H1 (cell line): ENCODE data around the gene CHMP4A. TPM values are rescaled to one million over a fixed set of nuclear protein-coding genes. Genes with fewer than 3 reads are reported as not detected.

Experiments used
- CTCF ChIA-PET: fragments of 300-600 bp; sonication (Branson Sonifier 250); formaldehyde crosslinking; loops from one replicate; lab custom pipeline; 2021; ENCODE audit not compliant: partially characterized antibody; lab: Charles Lee
- POLR2A ChIA-PET: fragments of 300-600 bp; sonication (Branson Sonifier 250); formaldehyde crosslinking; loops from one replicate; lab custom pipeline; 2021; ENCODE audit warnings: inconsistent platforms; ENCODE audit not compliant: partially characterized antibody; lab: Charles Lee
- DNase-seq, 2 experiments: peaks; one replicate each; pipeline versions ENCODE4 v3.0.0 to v3.0.0-alpha.2; 2010 to 2022; ENCODE audit warnings: low spot score in 2 of 2, low read depth in 1 of 2, mixed read lengths in 1 of 2
- FAIRE-seq: peaks from 2 replicates; lab custom pipeline; 2011; peaks lifted over from hg19 to GRCh38; lab: Jason Lieb, UNC
- H2AFZ ChIP-seq: 2 replicates; pipeline ENCODE4 v1.8.1; 2012; ENCODE audit warnings: low read length, inconsistent platforms
- H2AK5ac ChIP-seq: 2 replicates; pipeline ENCODE4 v1.6.1; 2013; ENCODE audit warnings: low read depth, low read length
- H2BK120ac ChIP-seq: replicated peaks from 2 replicates; pipeline ENCODE3; 2013; ENCODE audit warnings: low read depth, low read length, inconsistent platforms
- H2BK12ac ChIP-seq: 2 replicates; pipeline ENCODE4 v1.6.1; 2013; ENCODE audit warnings: low read depth, low read length
- H2BK15ac ChIP-seq: 2 replicates; pipeline ENCODE4 v1.6.1; 2013; ENCODE audit warnings: low read length
- H2BK20ac ChIP-seq: 2 replicates; pipeline ENCODE4 v1.6.1; 2013; ENCODE audit warnings: low read length
- H2BK5ac ChIP-seq: 2 replicates; pipeline ENCODE4 v1.6.1; 2013; ENCODE audit warnings: low read depth, low read length
- H3K14ac ChIP-seq: 2 replicates; pipeline ENCODE4 v1.6.1; 2013; ENCODE audit warnings: inconsistent platforms; ENCODE audit not compliant: insufficient read length
- H3K18ac ChIP-seq: 2 replicates; pipeline ENCODE4 v1.6.1; 2013; ENCODE audit warnings: low read length; ENCODE audit errors: extremely low read depth
- H3K23ac ChIP-seq: 2 replicates; pipeline ENCODE4 v1.6.1; 2013; ENCODE audit warnings: inconsistent platforms; ENCODE audit not compliant: insufficient read length
- H3K23me2 ChIP-seq: 2 replicates; pipeline ENCODE4 v1.6.1; 2013; ENCODE audit warnings: low read depth, low read length
- H3K27ac ChIP-seq: 2 replicates; pipeline ENCODE4 v1.6.1; 2011; ENCODE audit warnings: low read depth, low read length, inconsistent platforms
- H3K27me3 ChIP-seq, 4 experiments: replicated peaks in 1 of 4; 1 replicate in 1 of 4; 2 replicates in 3 of 4; pipeline versions ENCODE4 v1.6.1 to v1.8.1; 2011 to 2013; ENCODE audit warnings: low read length in 3 of 4, mild to moderate bottlenecking in 3 of 4, inconsistent platforms in 2 of 4, mixed read lengths in 2 of 4, moderate library complexity in 1 of 4; ENCODE audit not compliant: control insufficient read depth in 3 of 4, insufficient read depth in 3 of 4; ENCODE audit errors: extremely low read depth in 1 of 4
- H3K36me3 ChIP-seq, 4 experiments: 2 replicates each; pipeline versions ENCODE4 v1.6.1 to v1.8.1; 2011 to 2013; ENCODE audit warnings: mild to moderate bottlenecking in 4 of 4, low read length in 3 of 4, moderate library complexity in 2 of 4, control low read depth in 1 of 4, inconsistent platforms in 1 of 4; ENCODE audit not compliant: insufficient read depth in 4 of 4, control insufficient read depth in 2 of 4
- H3K4ac ChIP-seq: replicated peaks from 2 replicates; pipeline ENCODE3; 2013; ENCODE audit warnings: low read length, low read depth, mixed read lengths, inconsistent platforms; ENCODE audit not compliant: insufficient read length
- H3K4me1 ChIP-seq, 4 experiments: replicated peaks in 1 of 4; 1 replicate in 1 of 4; 2 replicates in 3 of 4; pipeline versions ENCODE4 v1.6.1 to v1.8.1; 2011 to 2013; ENCODE audit warnings: low read length in 3 of 4, inconsistent platforms in 2 of 4, mixed read lengths in 1 of 4; ENCODE audit not compliant: insufficient read depth in 4 of 4, control insufficient read depth in 3 of 4
- H3K4me2 ChIP-seq, 2 experiments: 2 replicates each; pipeline versions ENCODE4 v1.6.1 to v1.8.1; 2011 to 2013; ENCODE audit warnings: low read depth in 2 of 2, low read length in 2 of 2, control low read depth in 1 of 2, inconsistent platforms in 1 of 2, mild to moderate bottlenecking in 1 of 2; ENCODE audit not compliant: insufficient read depth in 1 of 2
- H3K4me3 ChIP-seq, 4 experiments: fragments of 200-600, 300-600 bp in 1 of 4; sonication (generic), shearing (Covaris generic), sonication (Bioruptor Twin) in 1 of 4; 2 replicates each; pipeline versions ENCODE4 v1.5.1 to v1.8.1; 2011 to 2016; ENCODE audit warnings: low read length in 4 of 4, low read depth in 3 of 4, control low read depth in 2 of 4, inconsistent platforms in 2 of 4, mild to moderate bottlenecking in 2 of 4, mixed read lengths in 1 of 4, moderate library complexity in 1 of 4; ENCODE audit not compliant: insufficient read depth in 2 of 4; ENCODE audit errors: extremely low read depth in 1 of 4
- H3K56ac ChIP-seq: replicated peaks from 2 replicates; pipeline ENCODE3; 2013; ENCODE audit warnings: low read depth, mild to moderate bottlenecking, mixed read lengths, low read length, inconsistent platforms; ENCODE audit not compliant: insufficient read length
- H3K79me1 ChIP-seq: 2 replicates; pipeline ENCODE4 v1.6.1; 2013; ENCODE audit warnings: low read depth, low read length, control low read depth
- H3K79me2 ChIP-seq, 2 experiments: 2 replicates each; pipeline versions ENCODE4 v1.6.1 to v1.8.1; 2012 to 2013; ENCODE audit warnings: low read length in 2 of 2, mild to moderate bottlenecking in 2 of 2, inconsistent platforms in 1 of 2; ENCODE audit not compliant: insufficient read depth in 2 of 2, control insufficient read depth in 1 of 2
- H3K9ac ChIP-seq, 4 experiments: replicated peaks in 1 of 4; 1 replicate in 1 of 4; 2 replicates in 3 of 4; pipeline versions ENCODE4 v1.6.1 to v1.8.1; 2011 to 2013; ENCODE audit warnings: low read depth in 3 of 4, low read length in 3 of 4, control low read depth in 2 of 4, mild to moderate bottlenecking in 2 of 4, moderate library complexity in 2 of 4, inconsistent platforms in 1 of 4; ENCODE audit errors: extremely low read depth in 1 of 4
- H3K9me3 ChIP-seq, 2 experiments: 2 replicates each; pipeline versions ENCODE4 v1.6.1 to v1.8.1; 2012 to 2013; ENCODE audit warnings: mild to moderate bottlenecking in 2 of 2, moderate library complexity in 2 of 2, control low read depth in 1 of 2, inconsistent platforms in 1 of 2, low read depth in 1 of 2, low read length in 1 of 2, mixed read lengths in 1 of 2; ENCODE audit not compliant: insufficient read depth in 2 of 2
- H4K20me1 ChIP-seq, 2 experiments: replicated peaks in 1 of 2; 2 replicates each; pipeline versions ENCODE3 to v1.8.1; 2011 to 2013; ENCODE audit warnings: inconsistent platforms in 2 of 2, low read length in 2 of 2, mild to moderate bottlenecking in 1 of 2; ENCODE audit not compliant: insufficient read depth in 2 of 2, control insufficient read depth in 1 of 2
- H4K5ac ChIP-seq: 2 replicates; pipeline ENCODE4 v1.6.1; 2013; ENCODE audit warnings: low read length, low read depth, mixed read lengths, inconsistent platforms; ENCODE audit not compliant: insufficient read length
- H4K8ac ChIP-seq: 2 replicates; pipeline ENCODE4 v1.8.0; 2013; ENCODE audit warnings: mild to moderate bottlenecking, moderate library complexity, low read length, inconsistent platforms; ENCODE audit not compliant: insufficient read depth; ENCODE audit errors: extremely low read depth
- H4K91ac ChIP-seq: replicated peaks from 2 replicates; pipeline ENCODE3; 2013; ENCODE audit warnings: low read length, mixed read lengths, inconsistent platforms; ENCODE audit not compliant: insufficient read length
- ATF2 ChIP-seq: IDR thresholded peaks from 2 replicates; pipeline ENCODE4 v1.6.1; 2012; ENCODE audit warnings: low read length, inconsistent platforms
- CREB1 ChIP-seq: IDR thresholded peaks from 2 replicates; pipeline ENCODE4 v1.6.1; 2012; ENCODE audit warnings: inconsistent platforms
- JUND ChIP-seq: IDR thresholded peaks from 2 replicates; pipeline ENCODE4 v1.6.1; 2011; ENCODE audit warnings: mild to moderate bottlenecking, improper control_type of control experiment, low read length
- KDM1A ChIP-seq: fragments of 200-600, 300-600 bp; sonication (generic); IDR thresholded peaks from 2 replicates; pipeline ENCODE4 v1.7.1; 2016; ENCODE audit warnings: mild to moderate bottlenecking, low read length, borderline replicate concordance
- KDM4A ChIP-seq: IDR thresholded peaks from one replicate; pipeline ENCODE4 v1.7.1; 2012; ENCODE audit warnings: low read depth, mild to moderate bottlenecking, moderate library complexity, low read length, inconsistent platforms; ENCODE audit not compliant: severe bottlenecking
- NRF1 ChIP-seq: IDR thresholded peaks from 2 replicates; pipeline ENCODE4 v1.6.1; 2011; ENCODE audit warnings: mild to moderate bottlenecking, low read depth, low read length, improper control_type of control experiment
- POU5F1 ChIP-seq: IDR thresholded peaks from 2 replicates; pipeline ENCODE4 v1.6.1; 2011; ENCODE audit warnings: low read depth, mild to moderate bottlenecking, low read length, moderate library complexity
- RXRA ChIP-seq: IDR thresholded peaks from 2 replicates; pipeline ENCODE4 v1.6.1; 2011; ENCODE audit warnings: low read depth, mild to moderate bottlenecking, low read length, moderate library complexity; ENCODE audit not compliant: insufficient read depth
- SIX5 ChIP-seq: IDR thresholded peaks from 2 replicates; pipeline ENCODE4 v1.6.1; 2011; ENCODE audit warnings: mild to moderate bottlenecking, low read depth, low read length
- SRF ChIP-seq: IDR thresholded peaks from 2 replicates; pipeline ENCODE4 v1.6.1; 2011; ENCODE audit warnings: mild to moderate bottlenecking, low read depth, low read length, moderate library complexity
- TAF1 ChIP-seq: IDR thresholded peaks from 2 replicates; pipeline ENCODE4 v1.6.1; 2011; ENCODE audit warnings: mild to moderate bottlenecking, low read depth, low read length
- TAF7 ChIP-seq: optimal IDR thresholded peaks from 2 replicates; pipeline ENCODE3; 2011; ENCODE audit warnings: low read depth, mild to moderate bottlenecking, inconsistent platforms, low read length, moderate library complexity, borderline replicate concordance
- WGBS, 2 experiments: shearing (Covaris generic) in 1 of 2; methylation state at CpG; one replicate each; pipeline versions ENCODE4 v1.1.6 to v1.1.7; 2013 to 2015; ENCODE audit warnings: low lambda C conversion rate in 2 of 2, mixed read lengths in 2 of 2, inconsistent platforms in 1 of 2, low coverage in 1 of 2, missing lambda C conversion rate in 1 of 2; ENCODE audit not compliant: insufficient replicate concordance in 2 of 2, insufficient coverage in 1 of 2, insufficient read length in 1 of 2; ENCODE audit errors: extremely low coverage in 1 of 2, missing lambda C conversion rate in 1 of 2; 5-methylcytosine and 5-hydroxymethylcytosine counted together
- polyA plus RNA-seq, 7 experiments: library from polyadenylated mRNA; depleted of rRNA in 3 of 7; stranded (reverse) in 5 of 7; unstranded in 2 of 7; fragments of >200 nt in 5 of 7; fragments of 200-250 nt in 2 of 7; gene quantifications; 1 replicate in 5 of 7; 2 replicates in 1 of 7; 4 replicates in 1 of 7; pipeline versions ENCODE4 v1.2.1 to v1.2.3, GENCODE V29; 2011 to 2013; ENCODE audit warnings: missing spikeins in 2 of 7, mixed read lengths in 2 of 7
- total RNA-seq: library from RNA; stranded (reverse); fragmentation: NEBNext Ultra II Directional; extraction: Animal tissue kit (Norgen Biotek cat#: 25700); gene quantifications from 2 replicates; pipeline ENCODE4 v1.2.1, GENCODE V29; 2021
- TF ChIP-seq, protein P1 (sequence below): IDR thresholded peaks from 2 replicates; pipeline ENCODE4 v1.6.1; 2012; ENCODE audit warnings: inconsistent platforms

Gene CHMP4A
- total and polyA plus RNA-seq, 2 of the 8 experiments (the other 6 are each of a cell fraction or from before 2014, with no cell fraction given) = 32.9 to 37.6 TPM

GRCh38 chr14:24246765-24247212, 33.5 kb upstream of the CHMP4A start:
- H3K79me1 ChIP-seq = no peaks in the 10 kb centered on the region
- H2BK15ac ChIP-seq = no peak overlapping the region
- ChIA-PET POLR2A (interaction anchor here (0.9 to 4.2 kb wide), 12 partner anchors 10 to 59 kb away, joined by 3 to 20 read pairs (median 4); partner anchors contain the start of genes CHMP4A, DHRS1, NOP9 and RABGGTA), CTCF (interaction anchor here (0.7 to 9.4 kb wide), 11 partner anchors 18 to 185 kb away, joined by 3 to 163 read pairs (median 4); partner anchors contain the start of genes CIDEB, DHRS1, LTB4R and NOP9)
- no peak overlapping the region for H2BK20ac ChIP-seq
- H3K23me2 ChIP-seq = peaks cover 5% of the 10 kb centered on the region; the same call in 1 of the 2 replicates
- H3K23ac ChIP-seq = no peak overlapping the region
- H3K4me2 ChIP-seq = no peak overlapping the region
- H3K27ac ChIP-seq = no peak overlapping the region
- H2BK120ac ChIP-seq = no peak overlapping the region
- no peak overlapping the region for H4K8ac ChIP-seq
- no peak overlapping the region for H2AFZ ChIP-seq
- H3K27me3 ChIP-seq = no peaks in the 10 kb centered on the region
- H3K9ac ChIP-seq = no peak overlapping the region
- peaks cover 0 to under 1% of the 10 kb centered on the region in 2 experiments for H4K20me1 ChIP-seq
- H4K5ac ChIP-seq = no peak overlapping the region
- no peak overlapping the region for H3K14ac ChIP-seq
- no peak overlapping the region for H2BK12ac ChIP-seq
- no peaks in the 10 kb centered on the region for H3K9me3 ChIP-seq
- FAIRE-seq (no peak), DNase-seq (no peak)
- H3K36me3 ChIP-seq = no peaks in the 10 kb centered on the region
- H3K18ac ChIP-seq = no peak overlapping the region
- no peak overlapping the region for H3K4me3 ChIP-seq
- no peaks in the 10 kb centered on the region for H3K79me2 ChIP-seq
- peaks cover 0 to 4% (median 0%) of the 10 kb centered on the region in 4 experiments; a peak in 3 of 7 replicates for H3K4me1 ChIP-seq
- WGBS, 2 experiments = 88% methylated on average over 3 of the region's 3 CpGs; no CpG with 5 or more reads in 1 of the 2 experiments
- no peak overlapping the region for H4K91ac ChIP-seq
- H3K4ac ChIP-seq = no peak overlapping the region
- H2AK5ac ChIP-seq = no peak overlapping the region
- no peak overlapping the region for H2BK5ac ChIP-seq
- H3K56ac ChIP-seq = no peak overlapping the region
- no peak for TF ChIP-seq TAF1
- no peak for TF ChIP-seq KDM1A
- TF ChIP-seq POU5F1 = no peak
- no peak for TF ChIP-seq RXRA
- no peak for TF ChIP-seq TAF7
- TF ChIP-seq JUND = no peak
- no peak for TF ChIP-seq SRF
- TF ChIP-seq, protein P1, sequence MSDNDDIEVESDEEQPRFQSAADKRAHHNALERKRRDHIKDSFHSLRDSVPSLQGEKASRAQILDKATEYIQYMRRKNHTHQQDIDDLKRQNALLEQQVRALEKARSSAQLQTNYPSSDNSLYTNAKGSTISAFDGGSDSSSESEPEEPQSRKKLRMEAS = no peak
- no peak for TF ChIP-seq KDM4A
- TF ChIP-seq NRF1 = no peak
- TF ChIP-seq ATF2 = no peak
- no peak for TF ChIP-seq SIX5
- TF ChIP-seq CREB1 = no peak
